Stimulated activated CD4-positive, alpha-beta T cell treated with anti-CD3 and anti-CD28 coated beads, Interleukin-15, amount 100 ng/mL, for 24 hours (primary cell): ENCODE data around the gene UQCRC1.
"Not testable (repeated sequence)": the region's sequence is repeated elsewhere in the genome, so short reads cannot be mapped to it uniquely, and the experiment has no call there.

Source experiments
- DNase-seq: peaks from one replicate; pipeline ENCODE4 v3.0.0-alpha.2; 2020

The UQCRC1 gene

GRCh38 chr3:48553886-48554845 lies 55.3 kb downstream of the UQCRC1 start:
- DNase-seq, result no peak

DNA sequence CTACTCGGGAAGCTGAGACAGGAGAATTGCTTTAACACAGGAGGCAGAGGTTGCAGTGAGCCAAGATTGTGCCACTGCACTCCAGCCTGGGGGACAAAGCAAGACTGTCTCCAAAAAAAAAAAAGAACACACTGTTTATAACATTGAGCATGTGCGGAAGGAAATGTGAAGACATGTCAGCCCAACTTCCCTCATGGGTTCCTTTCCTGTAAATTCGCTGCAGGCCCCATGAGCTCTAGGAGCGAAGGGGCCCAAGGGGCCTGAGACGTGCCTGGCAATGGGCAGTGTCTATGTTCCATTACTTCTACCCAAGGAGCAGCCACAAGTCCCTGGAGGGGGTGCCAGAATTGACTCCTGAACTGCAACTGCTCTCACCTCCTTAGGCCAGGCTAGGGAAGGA lies 56.1 kb downstream of the UQCRC1 start:
- no peak for DNase-seq

DNA sequence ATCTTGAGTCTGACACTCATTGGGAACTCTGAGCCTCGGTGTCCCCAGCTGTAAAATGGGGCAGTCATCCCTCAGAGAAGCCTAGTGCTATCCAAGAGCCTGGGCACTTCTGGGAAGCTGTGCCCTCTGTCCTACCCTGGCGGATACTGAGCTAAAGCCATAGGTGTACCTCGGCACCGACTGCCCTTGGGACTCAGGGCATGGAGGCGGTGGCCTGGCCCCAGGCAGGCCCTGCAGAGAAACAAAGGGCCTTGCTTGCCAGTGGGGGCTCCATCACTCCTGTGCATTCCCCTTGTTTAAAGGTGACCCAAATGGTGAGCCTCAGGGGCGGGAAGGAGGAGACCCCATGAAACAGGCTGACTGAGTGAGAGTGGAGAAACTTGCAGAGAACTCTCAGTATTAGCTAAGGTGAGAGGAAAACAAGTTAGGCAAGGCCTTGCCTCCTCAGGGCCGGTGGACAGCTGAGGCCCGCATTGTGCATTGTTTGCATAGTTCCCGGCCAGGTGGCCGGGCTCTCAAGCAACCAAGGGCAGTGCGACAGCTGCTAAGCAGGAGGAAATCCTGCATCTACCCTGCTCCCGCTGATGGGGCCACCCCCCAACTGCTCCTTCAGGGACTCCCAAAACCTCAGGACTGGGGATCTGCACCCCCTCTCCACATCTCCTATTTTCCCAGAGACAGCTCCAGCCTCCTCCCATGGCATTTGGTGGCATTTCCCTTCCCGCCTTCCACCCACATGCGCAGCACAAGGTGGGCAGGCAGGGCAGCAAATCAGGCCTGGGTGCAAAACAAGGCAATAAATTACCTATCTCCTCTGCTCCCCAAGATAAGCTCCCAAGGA lies 57.1 kb downstream of the UQCRC1 start:
- DNase-seq, result no peak

GRCh38 chr3:48551651-48552050 lies 57.8 kb downstream of the UQCRC1 start:
- not testable (repeated sequence) for DNase-seq
